Caco-2 (cell line): ENCODE measurements around the gene GLIS1. TPM values are rescaled to one million over a fixed set of nuclear protein-coding genes. Genes with fewer than 3 reads are reported as not detected.

Source experiments
- BruUV-seq: library from RNA; stranded (reverse); fragments of 400-500 nt; replicated peaks from 2 replicates; lab custom pipeline; 2021; lab: Mats Ljungman, UMichigan
- CTCF ChIA-PET: fragments of 300-600 bp; sonication (Branson Sonifier 250); formaldehyde crosslinking; loops from one replicate; lab custom pipeline; 2022; ENCODE audit warnings: antibody characterized with exemption; lab: Charles Lee
- POLR2A ChIA-PET: fragments of 300-600 bp; sonication (Branson Sonifier 250); formaldehyde crosslinking; loops from one replicate; lab custom pipeline; 2022; ENCODE audit warnings: antibody characterized with exemption; lab: Charles Lee
- DNase-seq, 2 experiments: peaks; one replicate each; pipeline versions ENCODE4 v3.0.0 to v3.0.0-alpha.2; 2020 to 2022
- H3K27me3 ChIP-seq: replicated peaks from 2 replicates; pipeline ENCODE4 v1.6.0; 2011; ENCODE audit warnings: low read length; ENCODE audit not compliant: control insufficient read depth, insufficient read depth
- H3K36me3 ChIP-seq: 2 replicates; pipeline ENCODE4 v1.5.1; 2011; ENCODE audit warnings: low read length; ENCODE audit not compliant: control insufficient read depth, insufficient read depth
- H3K4me1 ChIP-seq: fragments of 250-450 bp; sonication (Bioruptor Pico); 2 replicates; pipeline ENCODE4 v1.5.1; 2020; ENCODE audit warnings: mild to moderate bottlenecking
- H3K4me3 ChIP-seq: 2 replicates; pipeline ENCODE4 v1.5.1; 2011; ENCODE audit warnings: low read depth, mild to moderate bottlenecking, control low read depth, low read length
- H3K9me3 ChIP-seq: fragments of 250-450 bp; sonication (Bioruptor Pico); 2 replicates; pipeline ENCODE4 v1.5.1; 2020; ENCODE audit warnings: mild to moderate bottlenecking, moderate library complexity
- H3K27ac Mint-ChIP-seq: one replicate; pipeline ENCODE4 v1.8.0; 2022; ENCODE audit warnings: mixed read lengths; ENCODE audit not compliant: unreplicated experiment
- H3K27me3 Mint-ChIP-seq: one replicate; pipeline ENCODE4 v1.8.0; 2022; ENCODE audit warnings: mixed read lengths; ENCODE audit not compliant: insufficient read depth, unreplicated experiment
- H3K36me3 Mint-ChIP-seq: one replicate; pipeline ENCODE4 v1.8.0; 2022; ENCODE audit warnings: mild to moderate bottlenecking, mixed read lengths; ENCODE audit not compliant: insufficient read depth, unreplicated experiment
- H3K4me1 Mint-ChIP-seq: one replicate; pipeline ENCODE4 v1.8.0; 2022; ENCODE audit warnings: low read depth, mixed read lengths; ENCODE audit not compliant: unreplicated experiment
- H3K4me3 Mint-ChIP-seq: one replicate; pipeline ENCODE4 v1.8.0; 2022; ENCODE audit warnings: mild to moderate bottlenecking, moderate library complexity, mixed read lengths; ENCODE audit not compliant: unreplicated experiment
- H3K9me3 Mint-ChIP-seq: one replicate; pipeline ENCODE4 v1.8.0; 2022; ENCODE audit warnings: mixed read lengths; ENCODE audit not compliant: unreplicated experiment
- CTCF ChIP-seq, 2 experiments: fragments of 200-600 bp in 1 of 2; IDR thresholded peaks; 1 replicate in 1 of 2; 2 replicates in 1 of 2; pipeline versions ENCODE4 v1.5.1 to v1.8.0; 2011 to 2022; ENCODE audit warnings: antibody characterized with exemption in 1 of 2, control low read depth in 1 of 2, inconsistent platforms in 1 of 2, low read depth in 1 of 2, low read length in 1 of 2, mild to moderate bottlenecking in 1 of 2, moderate library complexity in 1 of 2; ENCODE audit not compliant: insufficient read depth in 1 of 2, severe bottlenecking in 1 of 2, unreplicated experiment in 1 of 2
- intact Hi-C: fragments of 100-400 bp; cut with micrococcal nuclease; formaldehyde crosslinking; loops from one replicate; pipeline ENCODE4 v1.10.0; 2022; ENCODE audit not compliant: unreplicated experiment
- total RNA-seq: library from RNA; stranded (reverse); gene quantifications from 2 replicates; pipeline ENCODE4 v1.2.3, GENCODE V29; 2022

Gene GLIS1
- total RNA-seq, 1 experiment from 2014 or later, result not detected

DNA sequence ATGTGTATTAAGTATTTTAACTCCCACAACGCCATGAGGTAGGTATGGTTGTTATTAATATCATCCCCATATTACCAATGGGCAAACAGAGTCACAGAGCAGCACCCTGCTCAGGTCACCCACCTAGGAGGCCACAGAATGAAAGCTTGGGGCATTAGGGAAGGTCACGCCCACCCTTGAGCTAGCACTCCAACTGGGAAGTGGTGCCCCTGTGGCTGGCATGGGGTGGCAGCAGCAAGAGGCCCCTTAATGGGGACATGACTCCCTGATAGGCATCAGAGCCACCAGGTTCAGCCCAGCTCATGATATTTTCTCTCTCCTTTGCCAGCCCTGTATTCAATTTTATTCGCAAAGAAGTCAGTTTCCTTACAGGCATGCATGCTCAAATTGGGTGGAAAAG is 189.2 kb downstream of the GLIS1 start:
- TF ChIP-seq CTCF (IDR thresholded peaks at IDR 0.05; ENCODE audit: insufficient read depth in 1 of 2, low read depth in 1 of 2, low read length in 1 of 2, severe bottlenecking in 1 of 2, unreplicated experiment in 1 of 2), result no peak
- H3K4me3 Mint-ChIP-seq, result no peak overlapping the region
- no peaks in the 10 kb centered on the region for H3K4me1 Mint-ChIP-seq
- H3K27ac Mint-ChIP-seq, result no peak overlapping the region
- Histone ChIP-seq H3K36me3 (no peaks in the 10 kb centered on the region), H3K4me3 (no peak overlapping the region), H3K9me3 (no peaks in the 10 kb centered on the region), H3K27me3 (no peaks in the 10 kb centered on the region), H3K4me1 (no peaks in the 10 kb centered on the region)
- no peaks in the 10 kb centered on the region for H3K9me3 Mint-ChIP-seq
- ChIA-PET CTCF (no interaction called here), POLR2A (no interaction called here)
- DNase-seq, result peak in 1 of 2 experiments; percentile 9
- intact Hi-C loops, result no loop called here
- peaks cover 3% of the 10 kb centered on the region for H3K27me3 Mint-ChIP-seq
- BruUV-seq, result no TSS peak
- H3K36me3 Mint-ChIP-seq, result no peaks in the 10 kb centered on the region

DNA sequence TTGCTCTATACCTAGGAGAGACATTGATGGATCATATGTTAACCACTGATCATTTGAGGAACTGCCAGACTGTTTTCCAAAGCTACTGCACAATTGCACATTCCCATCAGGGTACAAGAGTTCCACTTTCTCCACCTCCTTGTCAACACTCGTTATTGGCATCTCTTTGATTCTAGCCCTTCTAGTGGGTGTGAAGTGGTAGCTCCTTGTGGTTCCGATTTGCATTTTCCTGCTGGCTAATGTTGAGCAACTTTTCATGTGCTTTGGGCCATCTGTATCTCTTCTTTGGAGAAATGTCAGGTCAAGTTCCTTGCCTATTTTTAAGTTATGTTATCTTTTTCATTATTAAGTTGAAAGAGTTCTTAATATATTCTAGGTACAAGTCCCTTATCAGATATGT is 189.7 kb downstream of the GLIS1 start:
- H3K27ac Mint-ChIP-seq, result no peak overlapping the region
- no peaks in the 10 kb centered on the region for H3K4me1 Mint-ChIP-seq
- no TSS peak for BruUV-seq
- H3K27me3 Mint-ChIP-seq, result peaks cover 3% of the 10 kb centered on the region
- intact Hi-C loops, result no loop called here
- no peak for DNase-seq
- POLR2A ChIA-PET, result no interaction called here
- no peak for TF ChIP-seq CTCF (IDR thresholded peaks at IDR 0.05; ENCODE audit: insufficient read depth in 1 of 2, low read depth in 1 of 2, low read length in 1 of 2, severe bottlenecking in 1 of 2, unreplicated experiment in 1 of 2)
- CTCF ChIA-PET, result no interaction called here
- no peaks in the 10 kb centered on the region for H3K36me3 ChIP-seq
- no peaks in the 10 kb centered on the region for H3K9me3 ChIP-seq
- no peak overlapping the region for H3K4me3 ChIP-seq
- no peaks in the 10 kb centered on the region for H3K9me3 Mint-ChIP-seq
- no peak overlapping the region for H3K4me3 Mint-ChIP-seq
- no peaks in the 10 kb centered on the region for H3K4me1 ChIP-seq
- no peaks in the 10 kb centered on the region for H3K27me3 ChIP-seq
- no peaks in the 10 kb centered on the region for H3K36me3 Mint-ChIP-seq

- Histone ChIP-seq H3K27me3 (no peaks in the 10 kb centered on the region), H3K4me3 (no peak overlapping the region), H3K9me3 (no peaks in the 10 kb centered on the region), H3K4me1 (no peaks in the 10 kb centered on the region), H3K36me3 (no peaks in the 10 kb centered on the region)
- no peaks in the 10 kb centered on the region for H3K4me1 Mint-ChIP-seq
- TF ChIP-seq CTCF (IDR thresholded peaks at IDR 0.05; ENCODE audit: insufficient read depth in 1 of 2, low read depth in 1 of 2, low read length in 1 of 2, severe bottlenecking in 1 of 2, unreplicated experiment in 1 of 2), result no peak
- DNase-seq, result no peak
- H3K36me3 Mint-ChIP-seq, result no peaks in the 10 kb centered on the region
- H3K4me3 Mint-ChIP-seq, result no peak overlapping the region
- no TSS peak for BruUV-seq
- H3K27ac Mint-ChIP-seq, result no peak overlapping the region
- ChIA-PET POLR2A (no interaction called here), CTCF (no interaction called here)
- H3K27me3 Mint-ChIP-seq, result peaks cover 3% of the 10 kb centered on the region
- no peaks in the 10 kb centered on the region for H3K9me3 Mint-ChIP-seq
- intact Hi-C loops, result no loop called here
Measured at GRCh38 chr1:53548031-53548491, 190.9 kb downstream of the GLIS1 start.
